Karpas-422 (cell line): Measurements from ENCODE around the gene POC1A. TPM values are rescaled to one million over a fixed set of nuclear protein-coding genes. Genes with fewer than 3 reads are reported as not detected.

Experiments
- DNase-seq: peaks from one replicate; pipeline ENCODE4 v3.0.0-alpha.2; 2015
- H2AFZ ChIP-seq: fragments of 200-600 bp; sonication (generic); 2 replicates; pipeline ENCODE4 v1.6.1; 2014; ENCODE audit warnings: antibody characterized with exemption, low read length, mixed read lengths
- H3K27ac ChIP-seq: fragments of 200-600 bp; sonication (generic); 2 replicates; pipeline ENCODE4 v1.5.1; 2014; ENCODE audit warnings: mild to moderate bottlenecking, low read length, moderate library complexity
- H3K27me3 ChIP-seq: fragments of 200-600 bp; sonication (generic); 2 replicates; pipeline ENCODE4 v1.6.1; 2014; ENCODE audit warnings: low read length, mixed read lengths
- H3K36me3 ChIP-seq: fragments of 200-600 bp; sonication (generic); 2 replicates; pipeline ENCODE4 v1.6.1; 2014; ENCODE audit warnings: low read length, mixed read lengths; ENCODE audit not compliant: insufficient read depth
- H3K4me1 ChIP-seq: fragments of 200-600 bp; sonication (generic); 2 replicates; pipeline ENCODE4 v1.6.1; 2014; ENCODE audit warnings: mild to moderate bottlenecking, low read length, mixed read lengths
- H3K4me2 ChIP-seq: fragments of 200-600 bp; sonication (generic); 2 replicates; pipeline ENCODE4 v1.6.1; 2014; ENCODE audit warnings: low read length, low read depth, mild to moderate bottlenecking; ENCODE audit not compliant: poor library complexity, severe bottlenecking
- H3K4me3 ChIP-seq: fragments of 200-600 bp; sonication (generic); 2 replicates; pipeline ENCODE4 v1.5.1; 2014; ENCODE audit warnings: mild to moderate bottlenecking, antibody characterized with exemption, low read length, mixed read lengths
- H3K79me2 ChIP-seq: fragments of 200-600 bp; sonication (generic); 2 replicates; pipeline ENCODE4 v1.6.1; 2014; ENCODE audit warnings: mild to moderate bottlenecking, low read length, mixed read lengths
- H3K9ac ChIP-seq: fragments of 200-600 bp; sonication (generic); 2 replicates; pipeline ENCODE4 v1.6.0; 2014; ENCODE audit warnings: low read length
- H3K9me2 ChIP-seq: fragments of 200-600 bp; sonication (generic), shearing (Covaris generic); replicated peaks from 2 replicates; pipeline ENCODE4 v1.6.0; 2014; ENCODE audit warnings: mild to moderate bottlenecking, low read length, moderate library complexity; ENCODE audit not compliant: insufficient read depth
- H3K9me3 ChIP-seq: fragments of 300-700, 200-600 bp; sonication (generic); 2 replicates; pipeline ENCODE4 v1.6.1; 2014; ENCODE audit warnings: low read length, mixed read lengths
- H4K20me1 ChIP-seq: fragments of 200-600 bp; sonication (generic); 2 replicates; pipeline ENCODE4 v1.6.1; 2014; ENCODE audit warnings: mild to moderate bottlenecking, antibody characterized with exemption, low read length, low read depth; ENCODE audit not compliant: insufficient read depth
- total RNA-seq: library from RNA; depleted of rRNA; stranded (reverse); fragments of >200 nt; shearing (Covaris generic); gene quantifications from 2 replicates; pipeline ENCODE4 v1.2.3, GENCODE V29; 2014; ENCODE audit warnings: low replicate concordance

POC1A gene
- total RNA-seq, 1 experiment from 2014 or later = 12.7 TPM

DNA sequence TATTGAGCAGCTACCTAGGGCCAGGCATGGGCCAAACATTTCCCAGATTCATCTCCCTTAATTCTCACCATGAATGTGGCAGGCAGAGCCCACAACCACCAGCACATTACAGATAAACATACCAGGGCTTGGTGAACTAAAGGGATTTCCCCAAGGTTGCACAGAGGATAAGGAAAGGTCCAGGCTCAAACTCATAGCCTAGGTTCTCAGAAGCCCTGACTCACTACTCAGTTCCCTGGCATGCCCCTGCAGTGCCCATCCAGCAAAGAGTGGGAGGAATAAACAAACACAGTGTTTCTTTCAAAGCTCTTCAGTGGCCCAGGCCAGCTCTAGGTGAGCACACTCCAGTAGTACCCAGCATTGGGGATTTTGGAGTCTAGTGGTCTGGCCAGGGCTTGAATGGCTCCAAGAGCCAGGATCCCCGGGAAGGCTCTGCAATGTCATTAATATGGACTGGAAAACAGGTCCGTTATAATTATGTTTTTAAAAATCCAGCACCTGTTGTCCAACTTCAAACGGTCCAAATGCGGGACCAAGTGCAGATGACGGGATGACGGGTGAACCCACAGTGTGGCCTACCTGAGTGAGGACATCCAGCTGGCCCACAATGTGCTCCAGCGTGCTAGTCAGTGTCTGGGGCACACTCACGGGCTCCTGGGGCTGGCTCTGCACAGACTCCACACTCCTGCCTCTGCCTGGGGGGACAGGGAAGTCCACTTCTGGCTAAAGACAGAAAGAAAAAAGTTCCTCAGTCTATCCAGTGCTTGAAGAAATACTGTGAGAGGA lies 58.0 kb downstream of the POC1A start:
- no peaks in the 10 kb centered on the region for H3K4me1 ChIP-seq
- no peaks in the 10 kb centered on the region for H3K9me3 ChIP-seq
- no peaks in the 10 kb centered on the region for H4K20me1 ChIP-seq
- H3K4me2 ChIP-seq = no peak overlapping the region
- H3K27ac ChIP-seq = no peak overlapping the region
- peaks cover 2% of the 10 kb centered on the region; the same call in 1 of the 2 replicates for H3K36me3 ChIP-seq
- no peaks in the 10 kb centered on the region for H3K9me2 ChIP-seq
- no peak overlapping the region for H2AFZ ChIP-seq
- H3K4me3 ChIP-seq = no peak overlapping the region
- DNase-seq = no peak
- H3K27me3 ChIP-seq = no peaks in the 10 kb centered on the region
- no peak overlapping the region for H3K9ac ChIP-seq
- no peaks in the 10 kb centered on the region for H3K79me2 ChIP-seq

DNA sequence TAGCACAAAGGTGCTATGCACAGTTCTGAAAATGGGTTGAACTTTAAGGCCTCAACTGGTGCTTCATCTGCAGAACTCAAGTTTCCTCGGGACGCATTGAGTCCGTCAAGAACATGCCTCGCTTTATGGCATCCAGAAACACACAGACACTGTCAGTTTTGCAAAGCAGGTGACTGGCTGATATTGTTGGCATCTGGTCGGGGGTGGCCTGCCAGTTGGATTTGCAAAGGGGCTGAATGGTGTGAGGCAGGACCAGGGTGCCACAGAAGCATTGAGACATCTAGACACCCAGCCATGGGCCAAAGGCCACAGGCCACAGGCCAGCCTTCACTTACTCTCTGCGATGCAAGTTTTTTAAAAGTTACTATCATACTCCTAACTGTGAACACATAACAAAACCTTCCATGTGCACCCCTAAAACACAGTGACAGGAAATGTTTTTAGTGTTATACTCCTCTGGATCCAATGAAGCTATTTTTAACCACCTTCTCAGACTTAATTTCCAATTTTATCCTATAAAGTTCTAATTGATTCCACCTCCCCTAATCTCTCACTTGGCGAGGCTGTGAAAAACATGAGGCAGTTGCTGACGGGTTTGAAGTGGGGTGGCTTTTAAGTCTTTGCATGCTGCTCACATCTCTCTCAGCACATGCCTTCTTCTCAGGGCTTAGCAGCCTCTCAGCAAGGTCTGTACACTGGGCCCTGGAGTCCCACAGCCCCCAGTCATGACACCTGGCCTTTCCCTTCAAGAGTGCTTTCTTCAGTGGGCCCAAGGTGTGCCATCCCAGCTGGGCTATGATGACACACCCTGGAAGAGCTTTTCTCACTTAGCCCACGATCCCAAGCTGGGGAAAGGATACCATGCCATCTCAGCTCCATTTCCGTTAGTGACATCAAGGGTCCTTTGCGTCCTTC lies 59.4 kb downstream of the POC1A start:
- Histone ChIP-seq H3K4me3 (no peak overlapping the region), H3K79me2 (no peaks in the 10 kb centered on the region), H3K9me3 (no peaks in the 10 kb centered on the region), H3K27me3 (no peaks in the 10 kb centered on the region), H3K4me1 (no peaks in the 10 kb centered on the region), H3K36me3 (no peaks in the 10 kb centered on the region), H3K9me2 (no peaks in the 10 kb centered on the region), H3K4me2 (no peak overlapping the region), H3K27ac (no peak overlapping the region), H3K9ac (no peak overlapping the region), H4K20me1 (no peaks in the 10 kb centered on the region), H2AFZ (no peak overlapping the region)
- DNase-seq = no peak

DNA sequence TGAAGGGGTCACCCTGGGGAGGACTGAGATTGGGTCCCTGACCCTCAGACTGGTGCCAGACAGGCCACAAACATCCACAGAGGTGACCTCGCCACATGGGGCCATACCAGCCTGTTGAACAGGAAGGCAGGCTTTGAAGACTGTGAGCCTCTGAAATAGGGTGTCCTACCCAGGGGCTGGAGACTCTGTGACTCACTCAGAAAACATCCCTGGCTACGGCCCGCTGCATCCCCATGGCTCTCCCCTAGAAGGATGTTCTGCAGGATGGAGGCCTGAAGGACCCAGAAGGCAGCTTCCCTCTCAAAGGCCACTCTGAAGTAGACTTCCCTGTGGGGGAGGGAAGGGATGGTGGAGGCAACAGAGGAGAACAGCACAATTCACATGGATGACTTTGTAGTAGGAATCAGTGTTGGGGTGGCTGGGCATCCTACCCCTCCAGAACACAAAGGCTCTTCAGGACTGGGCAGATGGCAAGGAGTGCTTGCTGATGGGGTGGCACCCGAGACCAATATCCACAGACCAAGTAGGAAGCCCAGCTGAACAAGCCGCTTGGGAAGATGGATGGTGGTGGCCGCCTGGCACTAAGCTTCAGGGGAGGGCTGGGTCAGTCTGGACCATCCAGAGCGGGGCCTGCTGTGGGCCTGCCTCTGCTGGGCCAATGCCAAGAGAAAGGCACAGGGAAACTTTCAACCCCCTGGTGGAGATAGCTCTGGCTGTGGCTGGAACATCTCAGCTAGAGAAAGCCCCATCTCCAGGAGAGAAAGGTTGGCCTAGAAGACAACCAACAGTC lies 60.3 kb downstream of the POC1A start:
- Histone ChIP-seq H2AFZ (no peak overlapping the region), H3K9ac (no peak overlapping the region)

GRCh38 chr3:52092891-52093290 lies 61.3 kb downstream of the POC1A start:
- H3K79me2 ChIP-seq = no peaks in the 10 kb centered on the region
- no peaks in the 10 kb centered on the region for H4K20me1 ChIP-seq
- no peak overlapping the region for H2AFZ ChIP-seq
- DNase-seq = no peak
- H3K9me3 ChIP-seq = no peaks in the 10 kb centered on the region
- no peak overlapping the region for H3K27ac ChIP-seq
- no peak overlapping the region for H3K4me3 ChIP-seq
- no peaks in the 10 kb centered on the region for H3K9me2 ChIP-seq
- no peaks in the 10 kb centered on the region for H3K4me1 ChIP-seq
- H3K27me3 ChIP-seq = no peaks in the 10 kb centered on the region
- no peak overlapping the region for H3K9ac ChIP-seq
- no peak overlapping the region for H3K4me2 ChIP-seq
- H3K36me3 ChIP-seq = no peaks in the 10 kb centered on the region

More for the DNA sequence above, 60.3 kb downstream of the POC1A start:
- Histone ChIP-seq H4K20me1 (no peaks in the 10 kb centered on the region), H3K4me1 (no peaks in the 10 kb centered on the region), H3K27ac (no peak overlapping the region), H3K9me3 (no peaks in the 10 kb centered on the region), H3K4me3 (no peak overlapping the region), H3K9me2 (no peaks in the 10 kb centered on the region), H3K27me3 (no peaks in the 10 kb centered on the region), H3K79me2 (no peaks in the 10 kb centered on the region), H3K36me3 (no peaks in the 10 kb centered on the region), H3K4me2 (no peak overlapping the region)
- DNase-seq = no peak

DNA sequence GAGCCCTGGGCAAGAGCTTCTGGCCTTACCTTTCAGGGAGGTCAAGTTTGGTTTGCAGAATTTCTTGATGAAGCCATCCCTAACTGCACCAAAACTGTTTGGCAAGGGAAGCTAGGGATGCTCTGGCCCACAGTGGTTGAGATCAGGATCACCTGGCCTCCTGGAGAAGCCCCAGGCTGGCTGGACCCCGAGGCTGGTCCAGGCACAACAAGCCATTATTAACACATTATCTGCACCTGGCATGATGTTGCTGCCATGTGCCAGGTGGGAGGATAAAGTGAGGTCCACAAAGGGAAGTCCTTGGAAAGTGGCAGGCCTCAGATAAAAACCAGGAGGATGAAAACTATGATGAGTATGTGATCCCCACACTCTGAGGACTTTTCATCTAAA lies 62.0 kb downstream of the POC1A start:
- DNase-seq = no peak

GRCh38 chr3:52091586-52092270 lies 62.5 kb downstream of the POC1A start:
- no peak overlapping the region for H3K9ac ChIP-seq
- H3K4me1 ChIP-seq = no peaks in the 10 kb centered on the region
- H3K27me3 ChIP-seq = no peaks in the 10 kb centered on the region
- no peaks in the 10 kb centered on the region for H3K9me3 ChIP-seq
- H2AFZ ChIP-seq = no peak overlapping the region
- H3K4me3 ChIP-seq = no peak overlapping the region
- H3K4me2 ChIP-seq = no peak overlapping the region
- no peak for DNase-seq
- H4K20me1 ChIP-seq = no peaks in the 10 kb centered on the region
- H3K9me2 ChIP-seq = no peaks in the 10 kb centered on the region
- H3K79me2 ChIP-seq = no peaks in the 10 kb centered on the region
- H3K36me3 ChIP-seq = no peaks in the 10 kb centered on the region
- no peak overlapping the region for H3K27ac ChIP-seq

More for the DNA sequence above, 62.0 kb downstream of the POC1A start:
- no peak overlapping the region for H3K4me2 ChIP-seq
- no peak overlapping the region for H3K4me3 ChIP-seq
- H3K4me1 ChIP-seq = no peaks in the 10 kb centered on the region
- no peaks in the 10 kb centered on the region for H3K9me2 ChIP-seq
- H2AFZ ChIP-seq = no peak overlapping the region
- no peak overlapping the region for H3K27ac ChIP-seq
- H3K9ac ChIP-seq = no peak overlapping the region
- H3K9me3 ChIP-seq = no peaks in the 10 kb centered on the region
- no peaks in the 10 kb centered on the region for H3K36me3 ChIP-seq
- no peaks in the 10 kb centered on the region for H4K20me1 ChIP-seq
- H3K79me2 ChIP-seq = no peaks in the 10 kb centered on the region
- H3K27me3 ChIP-seq = no peaks in the 10 kb centered on the region

GRCh38 chr3:52090933-52091468 lies 63.2 kb downstream of the POC1A start:
- H2AFZ ChIP-seq = no peak overlapping the region
- no peak overlapping the region for H3K9ac ChIP-seq
- H3K9me2 ChIP-seq = no peaks in the 10 kb centered on the region
- H3K9me3 ChIP-seq = no peaks in the 10 kb centered on the region
- H3K79me2 ChIP-seq = no peaks in the 10 kb centered on the region
- no peaks in the 10 kb centered on the region for H3K27me3 ChIP-seq
- H3K4me3 ChIP-seq = no peak overlapping the region
- H4K20me1 ChIP-seq = no peaks in the 10 kb centered on the region
- DNase-seq = no peak
- no peaks in the 10 kb centered on the region for H3K4me1 ChIP-seq
- no peaks in the 10 kb centered on the region for H3K36me3 ChIP-seq
- no peak overlapping the region for H3K4me2 ChIP-seq
- no peak overlapping the region for H3K27ac ChIP-seq
